ENCODE measurements around the gene FBXW4.
A peak's percentile ranks its signal among the peaks of the same experiment; 100 is the strongest.

The FBXW4 gene

GRCh38 chr10:101578803-101579515, 116.0 kb downstream of the FBXW4 start:
- H3K4me3 Mint-ChIP-seq = no peak overlapping the region
- no peaks in the 10 kb centered on the region for H3K4me1 Mint-ChIP-seq
- H3K27ac Mint-ChIP-seq (ENCODE audit: low read depth) = peak overlapping the region; percentile 29
- no peaks in the 10 kb centered on the region for H3K27me3 Mint-ChIP-seq
- ATAC-seq (replicated peaks; ENCODE audit: extremely low read depth, poor library complexity, severe bottlenecking) (no peak), DNase-seq (ENCODE audit: low spot score in 2 of 2) (no peak)
- peaks cover 5% of the 10 kb centered on the region for H3K36me3 Mint-ChIP-seq (ENCODE audit: insufficient read depth)
- no peaks in the 10 kb centered on the region for H3K9me3 Mint-ChIP-seq

- H3K27ac Mint-ChIP-seq (ENCODE audit: low read depth) = peak overlapping the region; percentile 29
- no peaks in the 10 kb centered on the region for H3K9me3 Mint-ChIP-seq
Observed at GRCh38 chr10:101578192-101578591, 116.8 kb downstream of the FBXW4 start.

GRCh38 chr10:101577121-101577871, 117.7 kb downstream of the FBXW4 start:
- Mint-ChIP-seq H3K4me1 (no peaks in the 10 kb centered on the region), H3K27ac (ENCODE audit: low read depth) (peak overlapping the region; percentile 32), H3K4me3 (no peak overlapping the region), H3K9me3 (no peaks in the 10 kb centered on the region), H3K36me3 (ENCODE audit: insufficient read depth) (peaks cover 5% of the 10 kb centered on the region), H3K27me3 (no peaks in the 10 kb centered on the region)
- ATAC-seq (replicated peaks; ENCODE audit: extremely low read depth, poor library complexity, severe bottlenecking) (no peak), DNase-seq (ENCODE audit: low spot score in 2 of 2) (no peak)

More at GRCh38 chr10:101578192-101578591, 116.8 kb downstream of the FBXW4 start:
- Mint-ChIP-seq H3K36me3 (ENCODE audit: insufficient read depth) (peaks cover 5% of the 10 kb centered on the region), H3K27me3 (no peaks in the 10 kb centered on the region), H3K4me1 (no peaks in the 10 kb centered on the region), H3K4me3 (no peak overlapping the region)
- ATAC-seq (replicated peaks; ENCODE audit: extremely low read depth, poor library complexity, severe bottlenecking) (no peak), DNase-seq (ENCODE audit: low spot score in 2 of 2) (no peak)

- Mint-ChIP-seq H3K36me3 (ENCODE audit: insufficient read depth) (no peaks in the 10 kb centered on the region), H3K27ac (ENCODE audit: low read depth) (no peak overlapping the region)
Observed at GRCh38 chr10:101576211-101576863, 118.6 kb downstream of the FBXW4 start.

GRCh38 chr10:101575580-101576210, 119.3 kb downstream of the FBXW4 start:
- no peak for DNase-seq (ENCODE audit: low spot score in 2 of 2)
- no peak overlapping the region for H3K4me3 Mint-ChIP-seq
- no peaks in the 10 kb centered on the region for H3K9me3 Mint-ChIP-seq
- H3K27me3 Mint-ChIP-seq = no peaks in the 10 kb centered on the region
- no peak overlapping the region for H3K27ac Mint-ChIP-seq (ENCODE audit: low read depth)
- ATAC-seq (replicated peaks; ENCODE audit: extremely low read depth, poor library complexity, severe bottlenecking) = no peak
- H3K36me3 Mint-ChIP-seq (ENCODE audit: insufficient read depth) = peaks cover 1% of the 10 kb centered on the region
- H3K4me1 Mint-ChIP-seq = peaks cover 2% of the 10 kb centered on the region

More at GRCh38 chr10:101576211-101576863, 118.6 kb downstream of the FBXW4 start:
- H3K9me3 Mint-ChIP-seq = no peaks in the 10 kb centered on the region
- H3K4me3 Mint-ChIP-seq = no peak overlapping the region
- H3K4me1 Mint-ChIP-seq = no peaks in the 10 kb centered on the region
- no peaks in the 10 kb centered on the region for H3K27me3 Mint-ChIP-seq
- DNase-seq (ENCODE audit: low spot score in 2 of 2) (no peak), ATAC-seq (replicated peaks; ENCODE audit: extremely low read depth, poor library complexity, severe bottlenecking) (no peak)

GRCh38 chr10:101575091-101575490, 119.9 kb downstream of the FBXW4 start:
- no peak for DNase-seq (ENCODE audit: low spot score in 2 of 2)
- no peak overlapping the region for H3K27ac Mint-ChIP-seq (ENCODE audit: low read depth)
- H3K27me3 Mint-ChIP-seq = peaks cover under 1% of the 10 kb centered on the region
- no peak overlapping the region for H3K4me3 Mint-ChIP-seq
- H3K9me3 Mint-ChIP-seq = no peaks in the 10 kb centered on the region
- no peak for ATAC-seq (replicated peaks; ENCODE audit: extremely low read depth, poor library complexity, severe bottlenecking)
- peaks cover 5% of the 10 kb centered on the region for H3K4me1 Mint-ChIP-seq
- peaks cover 2% of the 10 kb centered on the region for H3K36me3 Mint-ChIP-seq (ENCODE audit: insufficient read depth)

- Mint-ChIP-seq H3K4me1 (peaks cover 11% of the 10 kb centered on the region), H3K36me3 (ENCODE audit: insufficient read depth) (peaks cover 3% of the 10 kb centered on the region), H3K9me3 (no peaks in the 10 kb centered on the region), H3K27me3 (peaks cover 10% of the 10 kb centered on the region), H3K27ac (ENCODE audit: low read depth) (peak overlapping the region; percentile 64), H3K4me3 (no peak overlapping the region)
- DNase-seq (ENCODE audit: low spot score in 2 of 2) (no peak), ATAC-seq (replicated peaks; ENCODE audit: extremely low read depth, poor library complexity, severe bottlenecking) (no peak)
Observed at GRCh38 chr10:101573885-101574753, 120.9 kb downstream of the FBXW4 start.

GRCh38 chr10:101572785-101573184, 122.2 kb downstream of the FBXW4 start:
- Mint-ChIP-seq H3K27ac (ENCODE audit: low read depth) (no peak overlapping the region), H3K27me3 (peaks cover 24% of the 10 kb centered on the region), H3K36me3 (ENCODE audit: insufficient read depth) (peaks cover 3% of the 10 kb centered on the region), H3K9me3 (no peaks in the 10 kb centered on the region), H3K4me1 (peaks cover 11% of the 10 kb centered on the region), H3K4me3 (no peak overlapping the region)
- DNase-seq (ENCODE audit: low spot score in 2 of 2) = no peak
- ATAC-seq (replicated peaks; ENCODE audit: extremely low read depth, poor library complexity, severe bottlenecking) = no peak

- no peak for ATAC-seq (replicated peaks; ENCODE audit: extremely low read depth, poor library complexity, severe bottlenecking)
- Mint-ChIP-seq H3K4me3 (no peak overlapping the region), H3K27ac (ENCODE audit: low read depth) (no peak overlapping the region), H3K36me3 (ENCODE audit: insufficient read depth) (peaks cover 3% of the 10 kb centered on the region), H3K4me1 (peaks cover 11% of the 10 kb centered on the region), H3K27me3 (peaks cover 30% of the 10 kb centered on the region), H3K9me3 (no peaks in the 10 kb centered on the region)
- DNase-seq (ENCODE audit: low spot score in 2 of 2) = no peak
Observed at GRCh38 chr10:101572126-101572525, 122.8 kb downstream of the FBXW4 start.

- Mint-ChIP-seq H3K9me3 (no peaks in the 10 kb centered on the region), H3K4me3 (no peak overlapping the region), H3K4me1 (peaks cover 11% of the 10 kb centered on the region), H3K36me3 (ENCODE audit: insufficient read depth) (peaks cover 3% of the 10 kb centered on the region), H3K27ac (ENCODE audit: low read depth) (no peak overlapping the region), H3K27me3 (peaks cover 38% of the 10 kb centered on the region)
- DNase-seq (ENCODE audit: low spot score in 2 of 2) = no peak
- no peak for ATAC-seq (replicated peaks; ENCODE audit: extremely low read depth, poor library complexity, severe bottlenecking)
Observed at GRCh38 chr10:101571271-101571925, 123.6 kb downstream of the FBXW4 start.

GRCh38 chr10:101570428-101571270, 124.3 kb downstream of the FBXW4 start:
- no peaks in the 10 kb centered on the region for H3K9me3 Mint-ChIP-seq
- H3K36me3 Mint-ChIP-seq (ENCODE audit: insufficient read depth) = peaks cover 3% of the 10 kb centered on the region
- ATAC-seq (replicated peaks; ENCODE audit: extremely low read depth, poor library complexity, severe bottlenecking) (no peak), DNase-seq (ENCODE audit: low spot score in 2 of 2) (no peak)
- peaks cover 45% of the 10 kb centered on the region for H3K27me3 Mint-ChIP-seq
- no peak overlapping the region for H3K27ac Mint-ChIP-seq (ENCODE audit: low read depth)
- peaks cover 11% of the 10 kb centered on the region for H3K4me1 Mint-ChIP-seq
- H3K4me3 Mint-ChIP-seq = peak overlapping the region; percentile 71

All from central memory CD8-positive, alpha-beta T cell (primary cell).